Germinal center (tissue), 1 donor: Measurements from ENCODE around the gene CAB39.

ENCODE experiments used
- DNase-seq: peaks from one replicate; pipeline ENCODE4 v3.0.0; 2012; ENCODE audit warnings: mixed read lengths, low spot score

Gene CAB39

DNA sequence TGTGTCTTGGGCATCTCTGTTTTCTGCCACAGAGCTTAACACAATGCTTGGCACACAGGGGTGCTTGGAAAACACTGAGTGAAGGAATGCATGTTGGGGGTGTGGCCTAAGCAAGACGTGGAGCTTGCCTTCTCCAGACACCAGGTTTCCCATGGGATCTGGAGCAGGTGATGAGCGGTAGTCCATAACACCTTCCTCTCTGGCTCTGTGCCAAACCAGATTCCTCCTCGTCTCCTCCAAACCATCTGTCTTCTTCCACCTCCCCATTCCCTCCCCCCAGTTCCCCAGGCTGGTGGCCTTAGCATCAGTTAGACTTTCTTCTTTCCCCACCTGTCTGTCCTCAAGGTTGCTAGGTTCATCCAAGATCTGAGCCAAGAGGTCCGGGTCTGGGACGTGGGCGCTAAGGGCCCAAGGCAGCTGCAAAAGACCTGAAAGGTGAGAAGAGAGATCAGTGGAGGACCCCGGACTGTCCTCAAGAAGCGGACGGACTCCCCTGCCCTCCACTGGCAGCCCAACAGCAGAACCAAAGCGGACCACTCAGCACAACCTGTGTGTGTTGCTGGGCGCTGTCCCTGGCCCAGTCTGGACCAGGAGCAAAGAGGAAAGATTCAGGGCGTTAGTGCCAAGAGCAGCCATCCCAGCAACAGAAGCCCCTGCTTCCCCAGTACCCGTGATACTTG is 150.9 kb downstream of the CAB39 start:
- DNase-seq: no peak

DNA sequence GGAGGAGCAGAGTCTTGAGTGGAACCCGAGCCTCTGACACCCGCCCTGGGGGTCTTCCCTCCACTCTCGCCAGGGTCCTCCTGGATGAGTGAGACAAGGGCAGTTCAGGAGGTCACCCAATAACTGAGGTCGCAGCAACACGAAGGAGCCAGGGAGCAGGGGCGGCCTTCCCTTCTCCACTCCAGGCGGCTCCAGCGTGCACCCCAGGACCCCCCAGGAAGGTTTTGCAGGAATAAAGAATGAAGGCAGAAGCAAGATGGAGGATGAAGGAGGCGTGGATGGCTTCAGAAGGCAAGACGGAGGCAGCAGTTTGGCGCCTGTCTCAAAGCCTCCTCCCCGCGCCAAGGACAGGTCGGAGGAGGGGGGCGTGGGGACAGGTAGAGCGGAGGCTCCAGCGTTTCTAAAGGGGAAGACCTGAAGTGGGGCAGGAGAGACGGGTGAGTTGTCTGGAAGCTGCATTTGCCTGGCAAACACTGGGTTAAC is 151.5 kb downstream of the CAB39 start:
- DNase-seq: no peak

DNA sequence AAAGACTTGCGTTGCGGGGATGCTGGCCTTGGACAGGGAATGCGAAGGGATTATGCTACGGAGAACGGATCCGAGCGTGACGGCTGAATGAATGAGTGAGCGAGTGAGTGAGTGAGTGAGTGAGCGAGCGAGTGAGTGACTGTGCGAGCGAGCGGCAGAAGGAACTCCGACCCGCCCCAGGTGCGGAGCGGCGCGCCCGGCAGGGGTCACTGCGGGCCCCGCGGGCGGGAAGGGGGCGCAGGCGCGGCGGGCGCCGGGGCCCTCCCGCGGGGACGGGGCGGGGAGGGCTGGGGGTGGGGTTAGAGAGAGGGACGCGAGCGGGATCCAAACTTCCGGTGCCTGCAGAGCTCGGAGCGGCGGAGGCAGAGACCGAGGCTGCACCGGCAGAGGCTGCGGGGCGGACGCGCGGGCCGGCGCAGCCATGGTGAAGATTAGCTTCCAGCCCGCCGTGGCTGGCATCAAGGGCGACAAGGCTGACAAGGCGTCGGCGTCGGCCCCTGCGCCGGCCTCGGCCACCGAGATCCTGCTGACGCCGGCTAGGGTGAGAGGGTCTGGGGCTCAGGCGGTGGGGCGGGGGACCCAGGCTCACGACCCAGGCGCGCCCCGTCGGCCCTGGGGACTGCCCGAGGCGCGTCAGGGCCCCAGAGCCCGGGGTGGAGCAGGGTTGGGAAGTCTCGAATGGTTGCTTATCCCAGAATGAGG is 152.1 kb downstream of the CAB39 start, which contains the start of gene ITM2C:
ITM2C (plus strand) TSS at position 338 of the 702 bp plus-strand sequence; CDS start at position 422, 84 bp downstream.
- peak; percentile 73 for DNase-seq

DNA sequence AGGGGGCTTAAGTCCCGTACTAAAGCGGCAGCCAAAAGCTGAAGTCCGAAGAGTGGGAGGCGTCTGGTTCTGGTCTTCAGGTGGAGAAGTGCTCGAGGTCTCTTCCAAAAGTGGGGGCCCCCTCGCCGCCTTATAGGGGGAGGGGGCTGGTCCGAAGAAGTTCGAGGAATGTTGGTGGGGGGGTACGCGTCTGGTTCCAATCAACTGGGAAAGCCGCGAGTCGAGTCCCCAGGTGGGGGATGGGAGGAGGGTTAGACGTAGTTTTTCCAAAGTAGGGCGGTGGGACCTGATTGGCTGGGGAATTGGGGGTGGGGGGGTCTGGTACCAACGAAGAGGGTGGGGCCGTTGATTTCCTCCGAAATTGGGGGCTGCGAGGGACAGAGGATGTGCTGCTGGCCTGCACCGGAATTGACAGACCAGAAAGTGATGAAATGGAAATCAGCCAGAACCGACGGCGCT is 152.7 kb downstream of the CAB39 start:
- no peak for DNase-seq

DNA sequence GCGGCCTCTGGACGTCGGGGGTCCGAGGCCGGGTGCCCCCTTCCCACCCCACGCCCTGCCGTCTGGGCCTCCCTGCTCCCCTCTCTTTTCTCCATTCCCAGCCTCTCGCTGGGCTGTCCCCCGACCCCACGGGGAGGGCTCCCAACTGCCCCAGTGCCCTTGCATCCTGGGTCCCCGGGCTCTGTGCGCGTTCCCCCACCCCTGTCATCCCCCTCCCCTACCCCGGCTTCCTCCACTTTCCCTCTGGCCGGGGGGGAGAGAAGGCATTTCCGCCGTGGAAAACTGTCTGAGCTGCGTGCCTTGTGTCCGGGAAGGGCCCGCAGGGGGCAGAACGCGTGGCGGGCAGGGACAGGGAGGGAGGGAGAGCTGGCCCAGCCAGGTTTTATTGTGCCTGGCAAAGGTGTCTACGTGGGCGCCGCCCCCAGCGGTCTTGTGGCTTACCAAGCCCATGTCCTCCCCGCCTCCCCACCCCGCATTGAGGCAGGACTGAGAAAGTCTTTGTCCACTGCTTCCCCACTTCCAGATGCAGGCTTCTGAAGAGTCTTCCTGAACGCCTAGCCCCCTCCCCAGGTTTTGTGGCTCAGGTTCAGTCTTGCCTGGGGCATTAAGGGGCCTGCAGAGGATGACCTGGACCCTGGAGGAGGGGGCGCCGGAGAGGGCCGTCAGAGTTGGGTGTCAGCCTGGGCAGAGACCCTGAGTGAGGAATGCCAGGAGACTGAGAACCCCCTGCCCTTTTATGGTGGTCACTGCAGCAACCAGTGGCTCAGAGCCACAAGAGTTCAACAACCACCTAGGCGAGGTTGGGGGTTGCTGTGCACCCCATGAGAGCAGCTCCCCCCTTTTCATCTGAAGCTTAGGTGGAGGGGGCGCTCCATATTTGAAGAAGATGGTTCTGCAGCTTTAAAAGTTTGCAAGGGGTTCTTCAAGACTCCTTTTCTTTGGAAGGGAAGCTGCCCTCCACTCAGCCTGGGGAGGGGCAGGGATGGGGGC is 153.4 kb downstream of the CAB39 start:
- DNase-seq: no peak

DNA sequence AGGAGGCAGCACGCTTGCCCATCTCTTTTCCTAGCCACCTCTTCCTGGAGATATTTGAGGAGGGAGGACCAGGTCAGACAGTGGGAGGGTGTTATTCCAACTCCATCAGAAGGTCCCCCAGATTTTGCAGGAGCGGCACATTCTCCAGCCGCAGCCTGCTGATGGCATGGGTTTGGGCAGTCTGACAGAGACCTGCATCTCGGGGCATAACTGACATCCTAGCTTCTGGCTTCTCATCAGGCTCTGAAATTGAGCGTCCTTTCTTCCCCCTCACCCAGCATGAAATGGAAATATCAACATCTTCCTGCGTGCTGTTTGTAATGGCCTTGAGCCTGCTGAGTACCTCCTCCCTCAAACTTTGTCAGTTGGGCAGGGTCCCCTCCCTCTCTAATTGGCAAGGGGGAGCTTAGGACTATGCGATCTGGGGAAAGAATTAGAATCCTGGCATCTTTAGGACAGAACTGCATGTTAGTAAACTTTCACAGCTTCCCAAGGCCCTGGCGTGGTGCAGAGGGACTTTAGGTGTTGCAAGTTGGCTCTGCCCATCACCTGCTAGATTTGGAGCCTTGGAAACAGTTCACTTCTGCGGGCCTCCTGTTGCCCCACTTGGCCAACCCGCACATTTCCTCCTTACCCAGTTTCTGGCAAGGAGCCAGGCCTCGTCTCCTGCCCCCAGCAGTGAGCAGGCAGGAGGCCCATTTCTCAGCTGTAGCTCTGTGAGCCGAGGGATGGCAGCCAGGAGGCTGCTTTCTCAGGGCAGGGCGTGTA is 154.3 kb downstream of the CAB39 start:
- DNase-seq: no peak

DNA sequence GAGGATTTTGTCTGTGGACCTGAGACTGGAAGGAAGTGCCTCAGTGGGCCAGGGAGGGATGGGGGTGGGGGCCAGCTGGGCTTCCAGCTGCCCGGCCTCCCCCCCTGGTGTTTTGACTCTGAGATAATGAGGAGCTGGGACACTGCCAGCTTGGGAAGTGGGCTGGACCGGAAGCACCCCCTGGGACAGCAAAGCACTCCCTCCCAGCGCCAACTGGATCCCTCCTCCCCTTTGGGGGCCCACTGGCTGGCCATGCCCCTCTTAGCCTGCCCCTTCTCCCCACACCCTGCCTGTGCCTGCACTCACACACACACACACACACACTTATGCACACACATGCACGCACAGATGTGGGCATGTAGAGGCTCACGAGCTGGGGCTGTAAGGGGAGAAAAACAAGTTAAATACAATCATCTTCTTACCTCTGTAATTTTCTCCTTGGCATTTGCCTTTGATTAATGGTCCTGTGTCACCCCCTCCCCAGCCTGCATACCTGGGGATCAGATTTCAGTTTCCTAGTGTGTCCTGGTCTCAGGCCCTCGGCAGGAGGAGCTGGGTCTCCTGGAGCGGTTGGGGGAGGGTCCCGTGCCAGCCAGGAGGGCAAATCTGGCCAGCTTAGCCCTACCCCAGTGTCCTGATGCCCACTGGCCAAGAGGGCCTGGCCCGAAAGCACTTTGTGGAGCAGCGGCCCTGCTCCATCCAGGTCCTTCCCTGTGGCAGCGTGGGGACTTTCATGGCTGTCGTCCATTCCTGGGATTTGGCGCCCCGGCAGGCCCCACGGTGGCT is 155.7 kb downstream of the CAB39 start:
- no peak for DNase-seq

DNA sequence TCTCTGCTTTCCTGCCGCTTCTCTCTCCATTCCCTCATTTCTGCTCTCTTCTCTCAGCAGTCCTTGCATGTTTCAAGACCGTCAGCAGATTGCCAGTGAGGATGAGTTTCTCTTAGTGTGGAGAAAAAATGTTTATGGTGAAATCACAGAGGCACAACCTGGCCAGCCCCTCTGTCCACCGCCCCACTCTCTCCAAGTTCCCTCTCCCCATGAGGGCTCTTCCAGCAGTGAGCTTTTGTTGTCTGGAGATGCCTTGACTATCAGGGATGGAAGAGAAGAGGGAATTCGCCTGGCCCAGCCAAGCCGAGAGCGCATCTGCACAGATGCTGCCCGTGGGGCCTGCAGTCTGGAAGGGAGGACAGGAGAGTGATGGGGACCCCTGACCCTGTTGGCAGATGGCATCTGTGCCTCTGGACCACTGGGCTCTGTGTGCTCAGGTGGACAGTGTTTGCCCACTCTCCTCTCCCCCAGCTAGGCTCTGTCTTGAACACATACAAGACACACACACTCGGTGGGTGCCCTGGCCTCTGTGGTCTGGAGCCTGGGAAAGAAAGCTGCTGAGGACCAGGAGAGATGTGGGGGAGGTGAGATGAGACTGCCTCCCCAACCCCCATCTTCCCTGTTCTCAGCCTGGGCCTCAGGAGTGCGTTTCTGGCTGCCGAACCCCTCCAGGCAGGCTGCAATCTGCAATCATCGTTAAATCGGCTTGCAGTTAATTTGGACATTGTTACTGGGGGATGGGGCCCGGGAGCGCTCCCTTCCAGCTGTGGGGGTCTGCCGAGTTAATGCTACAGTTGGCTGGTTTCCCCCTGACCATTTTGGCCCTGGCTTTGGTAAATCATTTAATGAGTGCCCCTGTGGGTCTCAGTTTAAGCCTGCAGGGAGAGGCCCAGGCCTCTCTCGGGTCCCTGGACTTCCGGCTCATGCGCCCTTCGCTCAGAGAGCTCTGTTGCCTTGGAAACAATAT is 156.6 kb downstream of the CAB39 start:
- DNase-seq: no peak

DNA sequence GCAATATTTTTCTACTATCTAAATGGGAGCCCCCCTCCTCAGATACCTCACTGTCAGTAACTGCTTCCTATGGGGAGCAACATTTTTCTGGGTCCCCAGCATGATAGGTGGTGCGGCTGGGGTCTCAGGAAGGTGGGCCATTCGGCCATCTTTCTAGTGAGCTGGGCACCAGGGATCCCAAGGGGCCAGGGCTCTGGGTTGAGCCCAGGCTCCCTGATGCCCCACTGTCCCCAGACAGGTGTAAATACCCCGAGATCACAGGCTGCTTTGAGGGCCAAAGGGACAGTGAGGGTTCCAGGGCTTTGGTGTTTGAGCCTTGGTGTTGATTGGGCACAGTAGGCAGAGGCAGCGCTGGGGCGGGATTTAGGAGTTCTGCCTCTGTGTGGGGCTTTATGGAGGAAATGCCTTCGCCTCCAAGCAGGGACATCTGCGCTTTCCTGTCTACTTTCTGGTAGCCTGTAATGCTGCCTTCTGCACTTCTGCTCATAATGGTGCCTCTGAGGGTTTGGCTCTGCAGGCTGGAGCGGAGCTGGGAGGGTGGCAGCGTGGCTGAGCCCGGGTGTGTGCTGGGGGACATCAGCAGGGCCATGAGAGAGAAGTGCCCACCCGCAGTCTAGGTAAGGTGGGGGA is 157.4 kb downstream of the CAB39 start:
- no peak for DNase-seq
